HTERT RPE-1 (cell line): ENCODE measurements around the gene ALG9.
"Not testable (repeated sequence)": the region's sequence is repeated elsewhere in the genome, so short reads cannot be mapped to it uniquely, and the experiment has no call there.

Source experiments
- in situ Hi-C: fragments of 300-500 bp; cut with MboI; formaldehyde crosslinking; loops from 4 replicates; pipeline ENCODE4 v1.14.3; 2020; ENCODE audit warnings: low sequenced_read_pairs

The ALG9 gene

DNA sequence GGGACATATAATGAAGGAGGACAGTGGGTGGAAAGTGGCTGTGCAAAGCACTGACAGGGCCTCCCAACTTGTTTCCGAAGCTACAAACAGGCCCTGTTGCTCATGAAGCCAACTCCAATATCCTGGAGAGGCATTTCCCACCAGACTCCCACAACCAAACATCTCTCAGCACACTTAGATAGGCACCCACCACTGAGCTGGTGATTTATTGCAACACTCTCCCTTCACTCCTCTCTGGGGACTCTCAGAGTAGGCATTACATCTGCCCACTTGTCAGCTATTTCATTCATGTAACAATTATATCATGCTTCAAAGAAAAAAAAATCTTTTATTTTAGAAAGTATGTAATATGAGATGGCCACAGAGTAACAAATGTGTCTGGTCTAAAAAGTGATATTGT is 73.1 kb downstream of the ALG9 start:
- in situ Hi-C loops = no loop called here

DNA sequence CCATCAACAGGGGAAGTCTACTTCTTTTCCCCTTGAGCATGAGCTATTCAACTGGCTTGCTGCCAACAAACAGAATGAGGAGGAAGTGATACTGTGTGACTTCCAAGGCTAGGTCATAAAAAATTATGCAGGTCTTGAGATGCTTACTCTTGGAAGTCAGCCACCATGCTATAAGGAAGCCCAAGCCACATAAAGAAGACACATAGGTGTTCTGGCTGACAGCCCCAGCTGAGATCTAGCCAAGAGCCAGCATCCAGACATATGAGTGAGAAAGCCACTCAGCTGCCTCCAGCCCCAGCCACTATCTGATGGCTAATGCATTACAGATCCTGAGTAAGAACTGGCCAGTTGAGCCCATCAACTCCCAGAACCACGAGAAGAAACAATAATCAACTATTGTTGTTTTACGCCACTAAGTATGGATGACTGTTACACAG is 74.2 kb downstream of the ALG9 start:
- in situ Hi-C loops = no loop called here

DNA sequence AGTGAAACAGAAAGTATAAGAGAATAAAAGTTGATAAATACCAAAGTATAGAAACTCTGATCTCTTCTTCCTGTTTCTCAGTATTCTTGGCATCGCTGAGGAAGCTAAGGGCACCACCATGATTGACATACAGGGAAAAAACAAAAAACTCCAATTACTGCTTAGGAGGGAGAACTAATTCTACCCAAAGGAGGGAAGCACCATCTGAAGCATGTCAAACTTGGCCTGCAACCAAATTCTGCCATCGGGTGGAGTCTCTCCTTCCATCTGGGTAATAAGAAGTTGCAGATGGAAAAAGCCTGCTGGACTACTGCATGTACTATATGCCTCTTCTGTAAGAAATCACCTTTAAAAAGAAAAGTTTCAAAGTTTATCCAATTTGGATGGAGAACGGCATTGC is 74.7 kb downstream of the ALG9 start:
- in situ Hi-C loops = no loop called here

DNA sequence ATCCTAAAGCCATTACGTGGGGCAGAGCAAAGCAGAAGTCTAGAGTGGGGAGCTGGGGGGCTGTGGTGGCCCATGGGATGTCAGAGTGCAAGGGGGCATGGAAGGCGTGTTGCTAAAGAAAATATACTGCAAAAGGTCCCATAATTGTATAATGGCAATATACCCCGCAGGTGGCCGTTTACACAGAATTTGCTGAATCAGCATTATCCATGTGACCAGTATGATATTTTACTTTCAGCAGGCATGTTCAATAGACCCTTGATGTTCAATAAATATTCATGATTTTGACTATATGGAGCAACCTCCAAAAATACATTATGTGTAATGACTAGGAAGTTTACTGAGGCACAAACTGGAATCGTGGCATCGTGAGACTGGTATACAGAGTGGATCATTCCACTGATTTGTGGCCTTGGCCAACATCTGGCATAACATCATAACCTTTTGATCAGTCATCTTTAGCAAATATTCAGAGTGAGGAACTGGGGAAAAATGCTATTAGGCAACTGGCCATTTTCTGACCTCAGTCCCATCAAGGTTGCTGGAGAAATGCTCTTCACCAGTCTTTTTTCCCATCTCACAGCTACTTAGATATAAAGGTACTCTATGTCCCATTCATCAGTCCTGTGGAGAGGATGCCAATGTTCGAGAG is 75.9 kb downstream of the ALG9 start:
- in situ Hi-C loops = no loop called here

DNA sequence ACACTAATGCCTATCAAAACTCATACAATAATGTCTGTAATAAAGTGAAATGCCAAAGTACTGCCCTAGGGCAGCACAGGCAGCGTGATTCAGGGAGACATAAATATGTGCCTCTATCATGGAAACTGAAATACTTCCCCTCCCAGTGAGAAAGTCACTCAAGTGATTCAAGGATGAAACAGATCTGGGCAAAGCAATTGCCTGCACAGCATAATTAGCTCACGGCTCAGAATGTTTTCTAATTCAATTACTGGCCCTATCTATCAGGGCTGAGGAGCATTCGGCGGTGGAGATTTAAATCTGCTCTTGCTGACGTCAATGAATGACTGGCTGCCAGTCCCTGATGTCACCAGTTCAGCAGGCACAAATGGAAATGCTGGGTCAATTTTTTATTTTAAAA is 77.5 kb downstream of the ALG9 start:
- in situ Hi-C loops = no loop called here

DNA sequence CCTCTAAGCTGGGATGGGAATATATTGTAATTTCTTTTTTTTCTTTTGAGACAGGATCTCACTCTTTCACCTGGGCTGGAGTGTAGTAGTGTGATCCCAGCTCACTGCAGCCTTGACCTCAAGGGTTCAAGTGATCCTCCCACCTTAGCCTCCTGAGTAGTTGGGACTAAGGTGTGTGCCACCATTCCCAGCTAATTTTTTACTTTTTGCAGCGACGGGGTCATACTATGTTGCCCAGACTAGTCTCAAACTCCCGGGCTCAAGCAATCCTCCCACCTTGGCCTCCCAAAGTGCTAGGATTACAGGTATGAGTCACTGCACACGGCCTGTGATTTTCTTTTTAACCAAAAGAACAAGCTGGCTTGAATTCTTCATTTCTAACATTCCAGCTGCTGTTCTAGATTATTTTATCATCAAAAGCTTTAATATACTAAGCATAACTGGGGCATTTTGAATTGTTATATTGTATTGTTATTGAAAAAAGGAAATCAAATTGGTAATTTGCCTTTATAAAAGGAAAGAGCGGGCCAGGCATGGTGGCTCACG is 78.4 kb downstream of the ALG9 start:
- in situ Hi-C loops = no loop called here

DNA sequence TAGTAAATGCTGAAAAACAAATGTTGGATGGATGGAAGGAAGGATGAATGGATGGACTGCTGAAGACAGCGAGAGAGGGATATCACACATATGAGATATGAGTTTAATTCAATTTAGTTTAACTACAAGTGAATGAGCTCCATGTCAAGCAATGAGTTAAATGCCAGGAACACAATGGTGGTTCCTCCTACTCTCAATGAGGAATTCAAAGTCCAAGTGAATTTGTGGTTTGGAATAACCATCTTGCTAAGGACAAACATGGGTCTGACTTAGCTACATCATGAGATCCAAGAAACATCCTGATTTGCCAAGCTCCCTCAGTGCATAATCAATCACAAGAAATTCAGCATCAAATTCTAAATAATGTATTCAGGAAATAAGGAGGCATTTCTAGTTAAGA is 79.1 kb downstream of the ALG9 start:
- in situ Hi-C loops = no loop called here

DNA sequence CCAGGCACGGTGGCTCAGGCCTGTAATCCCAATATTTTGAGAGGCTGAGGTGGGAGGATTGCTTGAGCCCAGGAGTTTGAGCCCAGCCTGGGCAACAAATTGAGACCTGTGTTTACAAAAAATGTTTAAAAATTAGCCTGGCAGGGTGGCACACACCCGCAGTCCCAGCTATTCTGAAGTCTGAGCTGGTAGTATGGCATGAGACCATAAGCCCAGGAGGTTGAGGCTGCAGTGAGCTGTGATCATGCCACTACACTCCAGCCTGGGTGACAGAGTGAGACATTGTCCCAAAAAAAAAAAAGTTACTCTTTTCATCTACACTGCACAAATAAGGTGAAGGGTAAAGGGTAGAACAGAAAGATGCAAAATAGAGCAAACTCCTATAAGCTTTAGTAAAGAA is 82.9 kb downstream of the ALG9 start:
- in situ Hi-C loops = no loop called here

DNA sequence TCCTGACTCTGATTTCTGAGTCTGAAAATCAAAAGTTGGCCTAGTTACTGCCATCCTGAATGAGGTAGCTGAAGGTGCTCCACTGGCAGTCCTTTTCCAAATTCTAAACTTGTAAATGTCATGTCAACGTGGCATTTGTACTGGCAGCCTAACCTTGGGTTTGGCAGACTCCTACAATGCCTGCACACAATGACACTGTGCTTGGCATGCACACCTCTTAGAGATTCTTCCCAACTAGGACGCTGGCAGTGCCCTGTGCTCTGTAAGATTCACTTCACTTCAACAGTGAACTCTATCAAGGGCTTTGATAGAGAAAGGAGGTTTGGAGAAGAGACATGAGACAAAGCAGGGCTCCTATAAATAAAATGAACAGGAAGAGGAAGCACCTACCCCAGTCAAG is 83.3 kb downstream of the ALG9 start:
- in situ Hi-C loops = no loop called here

DNA sequence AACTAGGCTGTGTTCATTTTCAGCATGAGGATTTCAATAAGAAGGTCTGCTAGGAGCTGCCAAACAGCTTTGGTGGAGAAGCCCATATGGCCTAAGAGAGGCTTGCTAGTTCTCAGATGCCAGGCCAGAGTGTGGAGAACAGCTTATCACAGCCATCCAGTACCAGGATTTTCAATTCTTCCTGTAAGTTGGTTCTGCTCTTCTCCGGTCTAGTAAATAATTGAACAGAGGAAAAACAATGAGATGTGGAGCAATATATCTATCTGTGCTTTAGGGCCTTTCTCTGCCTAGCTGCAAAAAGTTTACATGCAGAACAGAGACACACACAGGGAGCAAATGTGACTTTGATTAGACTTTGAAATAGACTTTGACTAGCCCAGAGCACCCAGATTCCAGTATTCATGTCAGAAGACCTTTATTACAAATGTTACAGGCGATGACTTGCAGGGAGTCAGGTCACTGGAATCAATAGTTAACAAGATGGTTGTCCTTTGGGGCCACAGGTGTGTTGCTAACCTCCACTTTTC is 85.4 kb downstream of the ALG9 start:
- in situ Hi-C loops = no loop called here

DNA sequence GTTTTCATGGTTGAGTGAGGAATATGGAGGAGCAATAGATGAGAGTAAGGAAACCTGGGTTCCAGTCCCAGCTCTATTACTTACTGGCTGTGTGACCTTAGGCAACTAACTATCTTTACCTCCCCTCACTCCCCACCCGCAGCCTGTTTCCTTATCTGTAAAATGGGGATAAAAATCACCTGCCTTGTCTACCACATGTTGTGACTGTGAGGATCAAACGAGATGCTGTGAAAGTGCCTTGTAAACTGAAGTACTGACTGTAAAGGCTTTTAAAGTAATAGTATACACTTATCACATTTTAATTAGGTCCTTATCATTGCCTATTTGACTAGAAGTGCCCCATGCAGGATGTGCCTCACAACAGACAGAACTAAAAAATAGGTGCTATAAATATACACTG is 86.3 kb downstream of the ALG9 start:
- in situ Hi-C loops = no loop called here

DNA sequence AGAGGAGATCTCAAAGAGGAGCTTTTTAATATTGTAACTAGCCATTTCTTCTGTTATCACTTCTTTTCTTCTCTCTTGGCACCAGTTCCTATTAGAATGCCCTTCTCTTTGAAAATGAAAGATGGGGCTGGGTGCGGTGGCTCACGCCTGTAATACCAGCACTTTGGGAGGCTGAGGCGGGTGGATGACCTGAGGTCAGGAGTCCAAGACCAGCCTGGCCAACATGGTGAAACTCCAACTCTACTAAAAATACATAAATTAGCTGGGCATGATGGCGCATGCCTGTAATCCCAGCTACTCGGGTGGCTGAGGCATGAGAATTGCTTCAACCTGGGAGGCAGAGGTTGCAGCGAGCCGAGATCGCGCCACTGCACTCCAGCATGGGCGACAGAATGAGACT is 87.1 kb downstream of the ALG9 start:
- in situ Hi-C loops = not testable (repeated sequence)

DNA sequence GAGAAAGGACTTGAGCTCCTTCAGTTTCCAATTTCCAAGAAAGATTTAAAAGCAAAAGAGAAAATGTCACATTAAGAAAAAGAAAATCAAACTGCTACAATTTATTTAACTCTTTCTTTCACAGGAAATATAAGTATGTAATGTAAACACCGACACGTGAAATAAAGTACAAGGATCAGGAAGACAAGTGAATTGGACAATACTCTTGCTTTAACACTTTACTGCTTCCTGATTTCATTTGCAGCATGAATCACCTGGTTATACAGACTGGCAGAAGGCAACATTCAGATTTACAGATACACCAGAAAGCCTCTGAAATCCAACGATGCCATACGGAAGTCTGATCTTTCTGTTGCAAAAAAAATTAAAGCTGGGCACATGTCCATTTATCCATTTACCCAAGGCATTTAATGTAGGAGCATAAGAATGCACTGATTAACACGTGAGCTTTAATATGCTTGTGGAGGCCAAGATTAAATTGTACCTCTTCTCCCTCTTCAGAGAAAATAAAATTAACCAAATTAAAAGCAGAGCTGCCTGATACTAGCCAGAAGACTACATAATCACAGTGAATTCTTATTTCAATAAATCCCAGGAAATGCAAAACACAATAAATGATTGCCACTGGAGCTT is 89.2 kb downstream of the ALG9 start:
- in situ Hi-C loops = no loop called here

DNA sequence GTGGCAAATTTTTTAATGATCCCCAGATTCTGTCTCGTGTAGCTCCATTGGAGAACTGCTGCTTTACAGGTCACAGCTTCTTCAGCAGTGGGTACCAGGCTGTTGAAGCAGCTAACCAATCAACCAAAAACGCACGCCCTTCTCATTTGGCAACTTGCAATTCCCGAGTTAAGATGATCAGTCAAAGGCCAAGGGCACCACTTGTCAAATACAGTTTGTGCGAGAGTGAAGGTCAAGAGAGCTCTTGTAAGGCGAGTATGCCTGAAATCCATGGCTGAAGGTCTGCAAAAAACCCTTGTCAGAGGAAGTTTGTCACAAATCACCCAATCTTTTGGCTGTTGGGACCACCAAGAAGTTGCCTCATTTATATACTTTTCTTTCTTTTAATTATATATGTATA is 92.3 kb downstream of the ALG9 start:
- in situ Hi-C loops = no loop called here

DNA sequence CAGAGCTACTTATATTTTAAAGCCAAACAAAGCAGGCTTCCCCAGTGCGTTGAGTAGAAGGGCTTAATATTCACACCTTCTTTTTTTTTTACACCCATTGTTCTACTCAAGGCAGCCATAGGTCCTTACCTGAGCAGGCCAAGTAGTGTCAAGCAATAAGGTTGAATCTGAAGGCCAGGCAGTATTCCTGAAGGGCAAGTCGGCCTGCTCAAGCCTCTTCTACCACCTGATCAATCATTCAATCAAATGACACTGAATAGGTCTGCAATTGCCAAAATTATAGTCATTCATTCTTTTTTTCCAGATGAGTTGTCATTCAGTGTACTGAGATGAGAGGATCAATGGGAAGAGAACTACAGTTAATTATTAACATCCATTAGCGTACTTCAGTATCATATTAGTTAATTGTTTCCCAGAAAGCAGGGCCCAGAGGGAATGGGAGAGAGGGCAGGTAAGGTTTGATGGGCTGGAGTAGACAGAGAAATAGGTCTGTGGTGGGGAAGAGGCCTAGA is 93.3 kb downstream of the ALG9 start:
- in situ Hi-C loops = no loop called here

DNA sequence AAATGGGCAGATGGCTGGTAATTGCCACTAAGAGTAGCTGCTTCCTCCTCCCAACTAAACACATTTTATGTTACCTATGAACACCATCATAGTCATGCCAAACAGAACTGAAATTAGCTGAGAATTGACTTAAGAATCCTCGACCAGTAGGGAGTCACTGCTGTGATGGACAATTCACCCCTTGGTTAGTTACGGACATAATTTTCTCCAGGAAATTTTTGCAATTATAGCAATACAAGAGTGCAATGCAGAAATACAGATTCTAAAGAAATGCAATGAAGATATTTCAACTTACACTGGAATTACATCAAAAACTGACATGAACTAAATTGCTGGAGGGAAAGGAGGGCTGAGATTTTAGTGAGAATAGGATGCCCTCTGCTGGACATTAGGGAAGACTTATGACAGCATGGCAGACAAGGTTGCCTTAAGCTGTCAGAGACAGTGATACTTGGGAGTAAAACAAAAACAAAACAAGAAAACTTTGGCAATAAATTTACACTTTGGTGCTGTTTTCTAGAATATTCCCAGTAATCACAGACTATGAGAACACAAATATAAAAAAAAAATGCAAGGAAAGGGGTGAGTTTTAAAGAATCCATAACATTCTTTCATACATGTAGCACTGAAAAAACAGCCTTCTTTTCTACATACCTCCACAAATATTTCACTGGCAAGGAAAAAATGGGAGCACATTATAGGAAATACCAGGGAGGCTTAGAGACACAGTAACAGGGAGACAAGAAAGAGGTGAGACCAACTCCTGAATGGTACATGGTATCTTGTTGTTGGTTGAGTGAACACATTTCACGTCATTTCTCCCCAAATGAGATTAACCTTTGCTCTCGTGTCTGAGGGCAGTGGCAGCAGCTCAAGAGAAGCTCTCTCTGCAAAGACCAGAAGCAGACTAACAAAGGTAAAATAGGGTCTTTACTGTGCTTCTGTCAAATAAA is 94.0 kb downstream of the ALG9 start:
- in situ Hi-C loops = no loop called here

DNA sequence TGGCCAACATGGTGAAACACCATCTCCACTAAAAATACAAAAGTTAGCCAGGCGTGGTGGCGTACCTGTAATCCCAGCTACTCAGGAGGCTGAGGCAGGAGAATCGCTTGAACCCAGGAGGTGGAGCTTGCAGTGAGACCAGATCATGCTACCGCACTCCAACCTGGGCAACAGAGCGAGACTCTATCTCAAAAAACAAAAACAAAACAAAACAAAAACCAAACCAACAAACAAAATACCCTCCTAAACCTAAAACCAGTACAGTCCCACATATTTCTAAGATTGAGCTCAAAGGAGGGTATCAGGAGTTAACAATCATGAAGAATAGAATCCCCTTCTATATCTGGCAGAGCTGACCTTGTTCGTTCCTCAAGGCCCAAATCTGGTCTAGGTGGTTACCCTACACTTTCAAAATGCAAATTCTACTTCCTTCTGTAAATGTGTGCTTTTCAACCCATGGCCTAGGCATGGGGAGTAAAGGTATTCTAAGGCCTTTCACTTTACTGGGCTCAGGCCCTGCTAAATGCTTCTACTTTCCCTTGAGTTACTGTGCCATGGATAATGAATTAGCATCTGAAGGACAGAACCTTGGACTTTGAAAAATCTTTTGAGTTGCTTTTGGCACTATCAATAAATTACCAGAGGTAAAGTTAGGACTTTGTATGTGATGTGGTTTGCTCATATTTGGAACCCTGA is 94.8 kb downstream of the ALG9 start:
- in situ Hi-C loops = no loop called here

DNA sequence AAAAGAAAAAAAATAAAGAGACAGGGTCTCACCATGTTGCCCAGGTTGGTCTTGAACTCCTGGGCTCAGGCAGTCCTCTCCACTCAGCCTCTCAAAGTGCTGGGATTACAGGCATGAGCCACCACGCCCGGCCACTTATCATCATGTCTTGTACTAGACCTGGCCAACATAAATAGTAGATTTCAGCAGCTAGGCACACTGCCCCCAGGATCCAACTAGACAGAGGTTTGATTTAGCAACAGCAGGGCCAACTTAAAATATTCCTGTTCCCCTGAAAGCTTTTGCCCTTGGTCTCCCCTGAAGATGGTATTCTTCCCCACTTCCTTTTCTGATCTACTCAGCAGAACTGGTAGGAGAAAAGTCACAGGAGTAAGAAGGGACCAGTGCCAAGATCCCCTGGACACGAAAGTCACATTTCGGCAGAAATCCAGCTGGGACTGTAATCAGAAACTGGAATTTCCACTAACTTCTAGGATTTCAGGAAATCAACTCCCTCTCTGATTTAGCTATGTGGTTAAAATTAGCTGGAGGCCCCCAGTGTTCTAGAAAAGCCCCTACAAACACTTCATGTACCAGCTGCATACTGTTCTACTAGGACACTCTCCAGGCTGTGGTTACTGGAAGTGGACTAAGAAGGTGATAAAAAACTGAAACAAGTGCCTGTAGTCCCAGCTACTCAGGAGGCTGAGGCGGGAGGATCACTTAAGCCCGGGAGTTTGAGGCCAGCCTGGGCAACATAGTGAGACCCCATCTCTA is 96.2 kb downstream of the ALG9 start:
- in situ Hi-C loops = no loop called here

DNA sequence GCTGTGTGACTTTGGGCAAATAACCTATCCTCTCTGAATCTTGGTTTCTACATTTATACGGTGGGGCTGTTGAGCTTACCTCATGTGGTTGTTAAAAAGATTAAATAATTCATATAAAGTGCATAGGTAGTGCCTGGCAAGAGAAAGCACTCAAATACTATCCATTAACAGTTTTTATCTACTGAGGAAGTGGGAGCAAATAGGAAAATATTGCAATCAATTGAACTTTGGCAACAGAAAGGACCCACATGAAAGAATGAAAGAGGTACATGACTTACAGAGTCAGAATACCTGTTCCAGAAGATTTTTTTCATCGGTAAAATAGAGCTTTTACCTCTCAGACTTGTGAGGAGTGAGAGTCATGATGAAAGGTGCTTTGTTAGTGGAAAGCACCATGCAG is 98.8 kb downstream of the ALG9 start:
- in situ Hi-C loops = no loop called here

DNA sequence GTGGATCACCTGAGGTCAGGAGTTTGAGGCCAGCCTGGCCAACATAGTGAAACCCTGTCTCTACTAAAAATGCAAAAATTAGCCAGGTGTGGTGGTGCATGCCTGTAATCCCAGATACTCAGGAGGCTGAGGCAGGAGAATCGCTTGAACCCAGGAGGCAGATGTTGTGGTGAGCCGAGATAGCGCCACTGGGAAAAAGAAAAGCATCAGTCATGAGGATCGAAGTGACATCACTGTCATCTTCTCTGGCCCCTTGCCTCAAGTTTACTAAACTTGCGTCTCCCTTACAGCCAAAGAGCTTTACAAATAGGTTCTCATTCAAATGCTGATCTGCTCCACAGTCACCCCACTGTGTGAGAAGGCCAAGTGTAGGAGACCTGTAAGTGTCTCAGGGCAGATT is 100.2 kb downstream of the ALG9 start:
- in situ Hi-C loops = not testable (repeated sequence)
